ENCODE results near the gene ALCAM.

DNA sequence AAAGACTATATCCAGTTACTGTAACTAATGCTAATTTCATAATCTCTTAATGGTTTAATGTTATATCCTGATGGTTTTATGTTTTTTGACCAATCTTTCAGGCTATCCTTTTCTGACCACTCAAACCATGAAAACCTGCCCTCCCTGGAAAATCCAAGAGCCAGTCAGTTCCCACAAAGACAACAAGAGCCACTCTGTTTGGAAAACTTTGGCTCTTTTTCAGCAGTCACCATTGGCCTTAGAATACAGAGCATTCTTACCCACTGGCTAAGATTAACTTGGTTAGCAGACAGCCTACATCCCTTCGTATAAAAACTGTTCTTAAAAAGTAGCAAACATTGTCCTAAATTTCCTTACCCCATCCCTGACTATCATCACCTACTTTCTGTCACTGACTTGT, 32.9 kb downstream of the ALCAM start:
- TF ChIP-seq, protein P1, sequence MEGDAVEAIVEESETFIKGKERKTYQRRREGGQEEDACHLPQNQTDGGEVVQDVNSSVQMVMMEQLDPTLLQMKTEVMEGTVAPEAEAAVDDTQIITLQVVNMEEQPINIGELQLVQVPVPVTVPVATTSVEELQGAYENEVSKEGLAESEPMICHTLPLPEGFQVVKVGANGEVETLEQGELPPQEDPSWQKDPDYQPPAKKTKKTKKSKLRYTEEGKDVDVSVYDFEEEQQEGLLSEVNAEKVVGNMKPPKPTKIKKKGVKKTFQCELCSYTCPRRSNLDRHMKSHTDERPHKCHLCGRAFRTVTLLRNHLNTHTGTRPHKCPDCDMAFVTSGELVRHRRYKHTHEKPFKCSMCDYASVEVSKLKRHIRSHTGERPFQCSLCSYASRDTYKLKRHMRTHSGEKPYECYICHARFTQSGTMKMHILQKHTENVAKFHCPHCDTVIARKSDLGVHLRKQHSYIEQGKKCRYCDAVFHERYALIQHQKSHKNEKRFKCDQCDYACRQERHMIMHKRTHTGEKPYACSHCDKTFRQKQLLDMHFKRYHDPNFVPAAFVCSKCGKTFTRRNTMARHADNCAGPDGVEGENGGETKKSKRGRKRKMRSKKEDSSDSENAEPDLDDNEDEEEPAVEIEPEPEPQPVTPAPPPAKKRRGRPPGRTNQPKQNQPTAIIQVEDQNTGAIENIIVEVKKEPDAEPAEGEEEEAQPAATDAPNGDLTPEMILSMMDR (IDR thresholded peaks at IDR 0.05; ENCODE audit: poor library complexity, severe bottlenecking): no peak
- TF ChIP-seq, protein P2, sequence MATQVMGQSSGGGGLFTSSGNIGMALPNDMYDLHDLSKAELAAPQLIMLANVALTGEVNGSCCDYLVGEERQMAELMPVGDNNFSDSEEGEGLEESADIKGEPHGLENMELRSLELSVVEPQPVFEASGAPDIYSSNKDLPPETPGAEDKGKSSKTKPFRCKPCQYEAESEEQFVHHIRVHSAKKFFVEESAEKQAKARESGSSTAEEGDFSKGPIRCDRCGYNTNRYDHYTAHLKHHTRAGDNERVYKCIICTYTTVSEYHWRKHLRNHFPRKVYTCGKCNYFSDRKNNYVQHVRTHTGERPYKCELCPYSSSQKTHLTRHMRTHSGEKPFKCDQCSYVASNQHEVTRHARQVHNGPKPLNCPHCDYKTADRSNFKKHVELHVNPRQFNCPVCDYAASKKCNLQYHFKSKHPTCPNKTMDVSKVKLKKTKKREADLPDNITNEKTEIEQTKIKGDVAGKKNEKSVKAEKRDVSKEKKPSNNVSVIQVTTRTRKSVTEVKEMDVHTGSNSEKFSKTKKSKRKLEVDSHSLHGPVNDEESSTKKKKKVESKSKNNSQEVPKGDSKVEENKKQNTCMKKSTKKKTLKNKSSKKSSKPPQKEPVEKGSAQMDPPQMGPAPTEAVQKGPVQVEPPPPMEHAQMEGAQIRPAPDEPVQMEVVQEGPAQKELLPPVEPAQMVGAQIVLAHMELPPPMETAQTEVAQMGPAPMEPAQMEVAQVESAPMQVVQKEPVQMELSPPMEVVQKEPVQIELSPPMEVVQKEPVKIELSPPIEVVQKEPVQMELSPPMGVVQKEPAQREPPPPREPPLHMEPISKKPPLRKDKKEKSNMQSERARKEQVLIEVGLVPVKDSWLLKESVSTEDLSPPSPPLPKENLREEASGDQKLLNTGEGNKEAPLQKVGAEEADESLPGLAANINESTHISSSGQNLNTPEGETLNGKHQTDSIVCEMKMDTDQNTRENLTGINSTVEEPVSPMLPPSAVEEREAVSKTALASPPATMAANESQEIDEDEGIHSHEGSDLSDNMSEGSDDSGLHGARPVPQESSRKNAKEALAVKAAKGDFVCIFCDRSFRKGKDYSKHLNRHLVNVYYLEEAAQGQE (IDR thresholded peaks at IDR 0.05; ENCODE audit: borderline replicate concordance): no peak
- TF ChIP-seq RAD21 (conservative IDR thresholded peaks at IDR 0.05) (no peak), EZH2 (IDR thresholded peaks at IDR 0.05; ENCODE audit: borderline replicate concordance, insufficient read depth, low read length, poor library complexity, severe bottlenecking) (no peak)

Data from neural cell (in vitro differentiated cells).